GM10266 (cell line): ENCODE data around the gene COBL.

Source experiments
- DNase-seq: peaks from one replicate; pipeline ENCODE4 v3.0.0; 2012; ENCODE audit errors: extremely low spot score
- TF ChIP-seq, protein P1 (sequence below): IDR thresholded peaks from 2 replicates; pipeline ENCODE4 v1.5.1; 2012; ENCODE audit warnings: mild to moderate bottlenecking, low read depth; ENCODE audit not compliant: control insufficient read depth, insufficient read depth; ENCODE audit errors: missing control alignments

COBL gene

DNA sequence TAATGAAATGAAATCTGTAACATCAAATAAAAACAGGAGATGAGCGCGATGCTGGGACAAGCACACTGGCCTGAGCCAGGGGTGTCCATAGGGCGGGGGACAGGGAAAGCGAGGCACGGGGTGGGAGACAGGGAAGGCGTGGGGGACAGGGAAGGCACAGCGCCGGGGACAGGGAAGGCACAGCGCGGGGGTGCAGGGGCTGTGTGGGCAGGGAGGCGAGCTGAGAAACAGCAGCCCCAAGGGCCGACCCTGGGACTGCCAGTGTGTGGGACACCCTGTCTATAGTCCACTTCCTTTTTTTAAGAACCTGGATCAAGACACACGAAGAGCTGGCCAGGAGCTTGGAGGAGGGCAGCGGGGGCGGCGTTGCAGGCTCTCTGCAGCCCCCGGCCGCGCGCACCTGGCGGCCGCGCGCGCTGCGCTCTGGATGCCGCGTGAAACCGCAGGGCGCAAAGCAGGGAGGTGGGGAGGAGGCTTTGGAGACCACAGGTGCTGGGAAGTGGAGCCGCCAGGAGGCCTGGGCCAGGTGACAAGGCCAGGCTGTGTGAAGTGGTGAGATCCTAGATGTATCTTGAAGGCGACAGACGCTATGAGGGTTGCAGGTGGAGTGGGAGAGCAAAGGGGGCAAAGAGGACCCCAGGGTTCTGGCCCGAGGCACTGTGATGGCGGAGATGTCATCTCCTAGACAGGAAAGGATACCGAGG is 157.7 kb downstream of the COBL start:
- TF ChIP-seq, protein P1, sequence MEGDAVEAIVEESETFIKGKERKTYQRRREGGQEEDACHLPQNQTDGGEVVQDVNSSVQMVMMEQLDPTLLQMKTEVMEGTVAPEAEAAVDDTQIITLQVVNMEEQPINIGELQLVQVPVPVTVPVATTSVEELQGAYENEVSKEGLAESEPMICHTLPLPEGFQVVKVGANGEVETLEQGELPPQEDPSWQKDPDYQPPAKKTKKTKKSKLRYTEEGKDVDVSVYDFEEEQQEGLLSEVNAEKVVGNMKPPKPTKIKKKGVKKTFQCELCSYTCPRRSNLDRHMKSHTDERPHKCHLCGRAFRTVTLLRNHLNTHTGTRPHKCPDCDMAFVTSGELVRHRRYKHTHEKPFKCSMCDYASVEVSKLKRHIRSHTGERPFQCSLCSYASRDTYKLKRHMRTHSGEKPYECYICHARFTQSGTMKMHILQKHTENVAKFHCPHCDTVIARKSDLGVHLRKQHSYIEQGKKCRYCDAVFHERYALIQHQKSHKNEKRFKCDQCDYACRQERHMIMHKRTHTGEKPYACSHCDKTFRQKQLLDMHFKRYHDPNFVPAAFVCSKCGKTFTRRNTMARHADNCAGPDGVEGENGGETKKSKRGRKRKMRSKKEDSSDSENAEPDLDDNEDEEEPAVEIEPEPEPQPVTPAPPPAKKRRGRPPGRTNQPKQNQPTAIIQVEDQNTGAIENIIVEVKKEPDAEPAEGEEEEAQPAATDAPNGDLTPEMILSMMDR, result no peak
- no peak for DNase-seq

GRCh38 chr7:51158211-51158610 is 158.4 kb downstream of the COBL start:
- TF ChIP-seq, protein P1, result no peak
- no peak for DNase-seq

- TF ChIP-seq, protein P1, result no peak
- no peak for DNase-seq
These were observed 162.4 kb downstream of the COBL start for GRCh38 chr7:51154201-51154600.

DNA sequence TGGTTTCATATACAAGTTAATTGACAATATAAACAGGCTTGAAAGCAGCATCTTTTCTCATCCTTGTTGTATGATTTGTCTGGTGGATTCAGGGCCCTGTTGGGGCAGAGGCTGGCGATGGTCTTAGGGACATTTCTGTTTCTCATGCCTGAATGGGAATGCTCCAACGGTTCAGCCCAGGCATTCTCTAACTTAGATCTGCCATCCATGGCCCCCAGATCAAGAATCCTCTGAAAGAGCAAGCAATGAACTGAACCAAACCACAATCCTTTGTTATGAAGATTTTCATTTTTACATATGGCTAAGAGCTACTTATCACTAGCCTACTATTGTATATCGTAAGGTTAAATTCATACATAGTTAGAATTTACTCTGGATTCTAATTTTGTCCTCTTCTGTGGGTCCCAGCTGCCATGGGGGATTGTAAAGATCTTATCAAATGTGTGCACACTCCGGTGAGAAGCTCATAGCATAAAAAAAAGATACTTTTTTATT is 163.9 kb downstream of the COBL start:
- TF ChIP-seq, protein P1, result no peak
- no peak for DNase-seq

DNA sequence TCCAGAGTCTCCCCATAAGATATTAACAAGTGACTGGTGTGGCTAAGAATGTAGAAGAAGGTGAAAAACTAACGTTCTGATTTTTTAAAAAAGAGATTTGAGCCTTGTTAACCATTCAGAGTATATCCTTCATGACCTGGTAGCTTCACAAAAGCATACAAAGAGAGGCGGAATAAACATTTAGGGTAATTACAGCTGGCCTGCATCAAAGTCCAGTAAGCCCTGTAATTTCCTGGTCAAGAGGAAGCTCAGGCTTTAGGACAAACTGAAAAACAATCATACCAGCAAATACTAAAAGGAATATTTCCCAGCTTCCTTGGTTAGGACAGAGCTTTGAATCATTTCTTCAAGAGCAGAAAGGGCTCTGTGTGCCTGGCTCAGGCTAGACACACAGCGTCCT is 165.2 kb downstream of the COBL start:
- no peak for DNase-seq
- TF ChIP-seq, protein P1, result no peak

GRCh38 chr7:51150193-51150592 is 166.4 kb downstream of the COBL start:
- TF ChIP-seq, protein P1, result no peak
- DNase-seq, result no peak

DNA sequence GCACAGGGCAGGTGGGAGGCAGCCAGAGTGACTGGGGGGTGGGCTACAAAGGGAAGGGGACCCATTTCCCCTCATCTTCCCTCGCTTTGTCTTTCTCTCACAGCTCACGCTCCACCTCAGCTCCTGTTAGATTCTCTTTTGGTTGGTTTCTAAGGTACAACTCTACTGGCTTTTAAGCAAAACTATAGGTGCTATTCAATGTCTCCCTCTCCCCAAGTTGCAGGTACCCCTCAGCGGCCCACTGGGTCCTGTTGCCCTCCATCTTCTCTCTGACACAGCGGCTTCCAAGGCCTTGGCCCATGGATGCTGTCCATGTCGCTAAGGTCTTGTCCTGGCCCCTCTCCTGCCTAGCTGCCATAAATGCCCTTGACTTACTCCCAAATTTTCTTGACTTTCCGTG is 168.4 kb downstream of the COBL start:
- no peak for DNase-seq
- TF ChIP-seq, protein P1, result no peak
